GM23338 (cell line): ENCODE measurements around the gene RPS2. TPM values are rescaled to one million over a fixed set of nuclear protein-coding genes. Genes with fewer than 3 reads are reported as not detected.
"Not testable (repeated sequence)": the region's sequence is repeated elsewhere in the genome, so short reads cannot be mapped to it uniquely, and the experiment has no call there.

Source experiments
- ATAC-seq: fragments of 200-7000 bp; cut with Tn5 transposase; 3 replicates; pipeline ENCODE4 v1.9.1; 2020
- DNase-seq: peaks from one replicate; pipeline ENCODE4 v3.0.0-alpha.2; 2015; ENCODE audit warnings: low spot score
- H2AFZ ChIP-seq: fragments of 200-600 bp; sonication (generic); 2 replicates; pipeline ENCODE4 v1.8.0; 2016; ENCODE audit warnings: antibody characterized with exemption, mild to moderate bottlenecking, moderate library complexity
- H3F3A ChIP-seq: fragments of 200-600 bp; sonication (generic); replicated peaks from 2 replicates; pipeline ENCODE4 v1.8.0; 2017; ENCODE audit warnings: antibody characterized with exemption, mixed run types, low read depth
- H3K27ac ChIP-seq: fragments of 200-600 bp; sonication (generic); 2 replicates; pipeline ENCODE4 v1.6.1; 2016; ENCODE audit warnings: low read depth
- H3K27me3 ChIP-seq: fragments of 200-600 bp; sonication (generic); 2 replicates; pipeline ENCODE4 v1.8.0; 2016; ENCODE audit warnings: mild to moderate bottlenecking, mixed run types, moderate library complexity; ENCODE audit not compliant: insufficient read depth
- H3K36me3 ChIP-seq: fragments of 200-600 bp; sonication (generic); 2 replicates; pipeline ENCODE4 v1.8.0; 2016; ENCODE audit warnings: mild to moderate bottlenecking; ENCODE audit not compliant: insufficient read depth
- H3K4me1 ChIP-seq: fragments of 200-600 bp; sonication (generic); 2 replicates; pipeline ENCODE4 v1.8.0; 2016; ENCODE audit warnings: mild to moderate bottlenecking, moderate library complexity; ENCODE audit not compliant: insufficient read depth
- H3K4me2 ChIP-seq: fragments of 200-600 bp; sonication (generic); 2 replicates; pipeline ENCODE4 v1.7.1; 2017; ENCODE audit warnings: mixed run types
- H3K4me3 ChIP-seq: fragments of 200-600 bp; sonication (generic); 2 replicates; pipeline ENCODE4 v1.6.1; 2016; ENCODE audit warnings: mixed run types
- H3K79me2 ChIP-seq: fragments of 200-600 bp; sonication (generic); replicated peaks from 2 replicates; pipeline ENCODE4 v1.8.0; 2017; ENCODE audit warnings: mild to moderate bottlenecking; ENCODE audit not compliant: insufficient read depth
- H3K9me2 ChIP-seq: fragments of 200-600 bp; sonication (generic); 2 replicates; pipeline ENCODE4 v1.8.0; 2017; ENCODE audit not compliant: insufficient read depth
- H4K20me1 ChIP-seq: fragments of 200-600 bp; sonication (generic); replicated peaks from 2 replicates; pipeline ENCODE4 v1.8.0; 2017; ENCODE audit warnings: mild to moderate bottlenecking; ENCODE audit not compliant: insufficient read depth
- H3K27ac Mint-ChIP-seq: 2 replicates; pipeline ENCODE4 v1.8.0; 2020; ENCODE audit warnings: inconsistent platforms, mild to moderate bottlenecking, moderate library complexity, mixed read lengths
- H3K27me3 Mint-ChIP-seq: 3 replicates; pipeline ENCODE4 v1.8.0; 2022; ENCODE audit warnings: low read depth, mild to moderate bottlenecking, moderate library complexity, mixed read lengths, inconsistent platforms; ENCODE audit not compliant: insufficient read depth, poor library complexity
- H3K36me3 Mint-ChIP-seq: 3 replicates; pipeline ENCODE4 v1.8.0; 2021; ENCODE audit warnings: low read depth, mild to moderate bottlenecking, inconsistent platforms, moderate library complexity, mixed read lengths
- H3K4me1 Mint-ChIP-seq: 3 replicates; pipeline ENCODE4 v1.8.0; 2020; ENCODE audit warnings: mild to moderate bottlenecking, inconsistent platforms, mixed read lengths
- H3K4me3 Mint-ChIP-seq: 3 replicates; pipeline ENCODE4 v1.8.0; 2021; ENCODE audit warnings: moderate library complexity, mild to moderate bottlenecking, inconsistent platforms, mixed read lengths
- H3K9me3 Mint-ChIP-seq: 3 replicates; pipeline ENCODE4 v1.8.0; 2020; ENCODE audit warnings: moderate library complexity, mild to moderate bottlenecking, inconsistent platforms, mixed read lengths
- CREB1 ChIP-seq: fragments of 250-450 bp; sonication (Bioruptor Pico); IDR thresholded peaks from 2 replicates; pipeline ENCODE4 v1.5.0; 2020; ENCODE audit warnings: low read depth, mild to moderate bottlenecking, moderate library complexity
- EZH2 ChIP-seq: fragments of 200-600 bp; sonication (generic); IDR thresholded peaks from one replicate; pipeline ENCODE4 v1.8.0; 2017; ENCODE audit warnings: antibody characterized with exemption, mild to moderate bottlenecking, low read depth; ENCODE audit not compliant: unreplicated experiment
- JUNB ChIP-seq: IDR thresholded peaks from one replicate; pipeline ENCODE4 v1.6.1; 2016; ENCODE audit warnings: antibody characterized with exemption; ENCODE audit not compliant: unreplicated experiment
- NANOG ChIP-seq: IDR thresholded peaks from 2 replicates; pipeline ENCODE4 v1.6.1; 2016; ENCODE audit warnings: antibody characterized with exemption, borderline replicate concordance
- POLR2AphosphoS5 ChIP-seq: IDR thresholded peaks from 2 replicates; pipeline ENCODE4 v1.6.1; 2016; ENCODE audit warnings: antibody characterized with exemption, low read depth
- ZNF331 ChIP-seq: fragments of 250-450 bp; sonication (Bioruptor Pico); IDR thresholded peaks from 2 replicates; pipeline ENCODE4 v1.5.0; 2020; ENCODE audit warnings: low read depth, mild to moderate bottlenecking, moderate library complexity
- polyA plus RNA-seq: library from polyadenylated mRNA; unstranded; fragments of >200 nt; fragmentation: Nextera tagmentation; extraction: Ambion mirVana; gene quantifications from 2 replicates; pipeline ENCODE4 v1.2.1, GENCODE V29; 2016
- total RNA-seq: library from RNA; depleted of rRNA; stranded (reverse); fragments of >200 nt; shearing (Covaris generic); gene quantifications from 2 replicates; pipeline ENCODE4 v1.2.3, GENCODE V29; 2014
- TF ChIP-seq, protein P1 (sequence below), 2 experiments: fragments of 200-600 bp in 1 of 2; sonication (generic) in 1 of 2; conservative IDR thresholded peaks; 2 replicates each; pipeline versions ENCODE4 v1.5.1 to v1.6.1; 2016 to 2017; ENCODE audit warnings: antibody characterized with exemption in 2 of 2, low read depth in 2 of 2, mild to moderate bottlenecking in 2 of 2, moderate library complexity in 1 of 2
- TF ChIP-seq, protein P2 (sequence below): IDR thresholded peaks from one replicate; pipeline ENCODE4 v1.6.1; 2018; ENCODE audit warnings: antibody characterized with exemption; ENCODE audit not compliant: unreplicated experiment

Gene RPS2
- total and polyA plus RNA-seq, 2 experiments from 2014 or later, result 3,786 to 3,992 TPM

DNA sequence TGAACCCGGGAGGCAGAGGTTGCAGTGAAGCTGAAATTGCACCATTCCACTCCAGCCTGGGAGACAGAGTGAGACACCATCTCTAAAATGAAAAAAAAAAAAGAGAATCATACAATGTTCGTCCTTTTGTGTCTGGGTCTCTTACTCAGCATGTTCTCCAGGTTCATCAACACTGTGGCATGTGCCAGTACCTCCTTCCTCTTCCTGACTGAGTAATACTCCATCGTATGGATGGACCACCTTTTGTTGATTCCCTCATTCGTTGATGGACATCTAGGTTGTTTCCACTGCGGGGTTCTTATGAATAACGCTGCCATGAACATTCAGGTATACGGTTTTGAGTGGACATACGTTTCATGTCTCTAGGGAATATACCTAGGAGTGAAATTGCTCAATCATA lies 42.3 kb downstream of the RPS2 start (continued):
- TF ChIP-seq, protein P1, sequence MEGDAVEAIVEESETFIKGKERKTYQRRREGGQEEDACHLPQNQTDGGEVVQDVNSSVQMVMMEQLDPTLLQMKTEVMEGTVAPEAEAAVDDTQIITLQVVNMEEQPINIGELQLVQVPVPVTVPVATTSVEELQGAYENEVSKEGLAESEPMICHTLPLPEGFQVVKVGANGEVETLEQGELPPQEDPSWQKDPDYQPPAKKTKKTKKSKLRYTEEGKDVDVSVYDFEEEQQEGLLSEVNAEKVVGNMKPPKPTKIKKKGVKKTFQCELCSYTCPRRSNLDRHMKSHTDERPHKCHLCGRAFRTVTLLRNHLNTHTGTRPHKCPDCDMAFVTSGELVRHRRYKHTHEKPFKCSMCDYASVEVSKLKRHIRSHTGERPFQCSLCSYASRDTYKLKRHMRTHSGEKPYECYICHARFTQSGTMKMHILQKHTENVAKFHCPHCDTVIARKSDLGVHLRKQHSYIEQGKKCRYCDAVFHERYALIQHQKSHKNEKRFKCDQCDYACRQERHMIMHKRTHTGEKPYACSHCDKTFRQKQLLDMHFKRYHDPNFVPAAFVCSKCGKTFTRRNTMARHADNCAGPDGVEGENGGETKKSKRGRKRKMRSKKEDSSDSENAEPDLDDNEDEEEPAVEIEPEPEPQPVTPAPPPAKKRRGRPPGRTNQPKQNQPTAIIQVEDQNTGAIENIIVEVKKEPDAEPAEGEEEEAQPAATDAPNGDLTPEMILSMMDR (conservative IDR thresholded peaks at IDR 0.05; ENCODE audit: low read depth in 2 of 2), result no peak
- TF ChIP-seq CREB1 (CRISPR knock-in tag) (no peak), JUNB (no peak)

DNA sequence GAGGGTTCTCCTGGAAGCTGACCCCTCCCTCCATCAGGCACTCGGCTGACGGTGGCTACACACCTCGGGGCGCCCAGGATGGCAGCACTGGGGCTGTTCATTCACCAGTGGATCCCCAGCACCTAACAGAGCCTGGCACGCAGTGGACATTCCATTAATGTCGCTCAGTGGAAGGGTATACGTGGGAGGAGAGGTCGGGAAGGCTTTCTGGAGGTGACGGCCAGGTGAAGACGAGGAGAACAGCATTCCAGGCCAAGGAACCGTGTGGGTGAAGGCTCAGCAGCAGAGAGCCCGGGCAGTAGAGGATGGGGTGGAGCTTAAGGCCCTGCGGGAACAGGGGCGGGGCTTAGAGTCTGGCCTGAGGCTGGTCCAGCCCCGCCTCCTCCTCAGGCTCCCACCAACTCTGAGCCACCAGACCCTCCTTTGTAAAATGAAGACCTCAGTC lies 43.9 kb downstream of the RPS2 start:
- Histone ChIP-seq H3K79me2 (no peaks in the 10 kb centered on the region), H3F3A (0 out of 2 replicates have a peak, but pooled peaks cover 6% of the 10 kb centered on the region), H3K27ac (no peak overlapping the region), H3K36me3 (no peaks in the 10 kb centered on the region), H3K4me2 (peak overlapping the region; percentile 77), H3K4me3 (peak overlapping the region; percentile 38; the same call in 1 of the 2 replicates), H4K20me1 (no peaks in the 10 kb centered on the region), H3K27me3 (peaks cover 79% of the 10 kb centered on the region), H3K9me2 (no peaks in the 10 kb centered on the region), H2AFZ (peak overlapping the region; percentile 72; the same call in 1 of the 2 replicates), H3K4me1 (peaks cover 27% of the 10 kb centered on the region)
- H3K36me3 Mint-ChIP-seq, result no peaks in the 10 kb centered on the region; the same call in 2 of the 3 replicates
- DNase-seq (peak; percentile 92), ATAC-seq (peak; percentile 63)
- peaks cover 85% of the 10 kb centered on the region for H3K27me3 Mint-ChIP-seq
- peak overlapping the region; percentile 50; the same call in 2 of the 3 replicates for H3K4me3 Mint-ChIP-seq
- H3K9me3 Mint-ChIP-seq, result no peaks in the 10 kb centered on the region
- H3K27ac Mint-ChIP-seq, result no peak overlapping the region
- peaks cover 26% of the 10 kb centered on the region for H3K4me1 Mint-ChIP-seq
- TF ChIP-seq EZH2 (peak; percentile 30), POLR2AphosphoS5 (no peak), ZNF331 (CRISPR knock-in tag) (no peak), NANOG (no peak)
- TF ChIP-seq, protein P1 (conservative IDR thresholded peaks at IDR 0.05; ENCODE audit: low read depth in 2 of 2), result no peak
- TF ChIP-seq, protein P2, sequence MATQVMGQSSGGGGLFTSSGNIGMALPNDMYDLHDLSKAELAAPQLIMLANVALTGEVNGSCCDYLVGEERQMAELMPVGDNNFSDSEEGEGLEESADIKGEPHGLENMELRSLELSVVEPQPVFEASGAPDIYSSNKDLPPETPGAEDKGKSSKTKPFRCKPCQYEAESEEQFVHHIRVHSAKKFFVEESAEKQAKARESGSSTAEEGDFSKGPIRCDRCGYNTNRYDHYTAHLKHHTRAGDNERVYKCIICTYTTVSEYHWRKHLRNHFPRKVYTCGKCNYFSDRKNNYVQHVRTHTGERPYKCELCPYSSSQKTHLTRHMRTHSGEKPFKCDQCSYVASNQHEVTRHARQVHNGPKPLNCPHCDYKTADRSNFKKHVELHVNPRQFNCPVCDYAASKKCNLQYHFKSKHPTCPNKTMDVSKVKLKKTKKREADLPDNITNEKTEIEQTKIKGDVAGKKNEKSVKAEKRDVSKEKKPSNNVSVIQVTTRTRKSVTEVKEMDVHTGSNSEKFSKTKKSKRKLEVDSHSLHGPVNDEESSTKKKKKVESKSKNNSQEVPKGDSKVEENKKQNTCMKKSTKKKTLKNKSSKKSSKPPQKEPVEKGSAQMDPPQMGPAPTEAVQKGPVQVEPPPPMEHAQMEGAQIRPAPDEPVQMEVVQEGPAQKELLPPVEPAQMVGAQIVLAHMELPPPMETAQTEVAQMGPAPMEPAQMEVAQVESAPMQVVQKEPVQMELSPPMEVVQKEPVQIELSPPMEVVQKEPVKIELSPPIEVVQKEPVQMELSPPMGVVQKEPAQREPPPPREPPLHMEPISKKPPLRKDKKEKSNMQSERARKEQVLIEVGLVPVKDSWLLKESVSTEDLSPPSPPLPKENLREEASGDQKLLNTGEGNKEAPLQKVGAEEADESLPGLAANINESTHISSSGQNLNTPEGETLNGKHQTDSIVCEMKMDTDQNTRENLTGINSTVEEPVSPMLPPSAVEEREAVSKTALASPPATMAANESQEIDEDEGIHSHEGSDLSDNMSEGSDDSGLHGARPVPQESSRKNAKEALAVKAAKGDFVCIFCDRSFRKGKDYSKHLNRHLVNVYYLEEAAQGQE, result no peak

DNA sequence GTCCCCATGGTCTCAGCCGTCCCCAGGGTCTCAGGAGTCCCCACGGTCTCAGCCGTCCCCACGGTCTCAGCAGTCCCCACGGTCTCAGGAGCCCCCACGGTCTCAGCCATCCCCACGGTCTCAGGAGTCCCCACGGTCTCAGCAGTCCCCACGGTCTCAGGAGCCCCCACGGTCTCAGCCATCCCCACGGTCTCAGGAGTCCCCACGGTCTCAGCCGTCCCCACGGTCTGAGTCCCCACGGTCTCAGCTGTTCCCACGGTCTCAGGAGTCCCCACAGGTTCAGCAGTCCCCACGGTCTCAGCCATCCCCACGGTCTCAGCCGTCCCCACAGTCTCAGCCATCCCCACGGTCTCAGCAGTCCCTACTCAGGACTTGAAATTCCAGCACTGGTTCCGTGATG lies 44.5 kb downstream of the RPS2 start:
- peaks cover 84% of the 10 kb centered on the region for H3K27me3 ChIP-seq
- not testable (repeated sequence) for H4K20me1 ChIP-seq, H2AFZ ChIP-seq, H3F3A ChIP-seq, H3K36me3 ChIP-seq, H3K4me2 ChIP-seq, H3K27ac ChIP-seq, H3K36me3 Mint-ChIP-seq, H3K4me3 ChIP-seq, H3K4me3 Mint-ChIP-seq, H3K9me3 Mint-ChIP-seq, DNase-seq, H3K27ac Mint-ChIP-seq, H3K9me2 ChIP-seq, H3K79me2 ChIP-seq, ATAC-seq
- peaks cover 29% of the 10 kb centered on the region for H3K4me1 ChIP-seq
- Mint-ChIP-seq H3K27me3 (peaks cover 85% of the 10 kb centered on the region), H3K4me1 (peaks cover 27% of the 10 kb centered on the region)
